Hypothalamus (tissue), 51 donors: ENCODE data around the gene SLC6A6.

Experiments used
- DNase-seq, 51 donors: peaks; one replicate each; lab custom pipeline; 2025; lab: John Stamatoyannopoulos, UW

The SLC6A6 gene

GRCh38 chr3:14415501-14415900, 13.1 kb downstream of the SLC6A6 start:
- no peak for DNase-seq

- no peak for DNase-seq
These were observed 14.0 kb downstream of the SLC6A6 start for GRCh38 chr3:14416453-14416852.

GRCh38 chr3:14418296-14419250, 16.2 kb downstream of the SLC6A6 start:
- DNase-seq: peak in 1 of 51 donors; percentile 16

- no peak for DNase-seq
These were observed 19.9 kb downstream of the SLC6A6 start for GRCh38 chr3:14422016-14422963.

- no peak for DNase-seq
These were observed 20.9 kb downstream of the SLC6A6 start for GRCh38 chr3:14423197-14423743.

- DNase-seq: no peak
These were observed 21.6 kb downstream of the SLC6A6 start for GRCh38 chr3:14423963-14424362.

- no peak for DNase-seq
These were observed 22.5 kb downstream of the SLC6A6 start for GRCh38 chr3:14424711-14425580.

GRCh38 chr3:14425581-14426304, 23.3 kb downstream of the SLC6A6 start:
- DNase-seq: peak in 1 of 51 donors; percentile 35

GRCh38 chr3:14426305-14426620, 23.9 kb downstream of the SLC6A6 start:
- no peak for DNase-seq

- DNase-seq: peak in 3 of 51 donors; percentile 8 to 35 (median 31)
These were observed 26.0 kb downstream of the SLC6A6 start for GRCh38 chr3:14428087-14429033.

- DNase-seq: peak in 5 of 51 donors; percentile 14 to 35 (median 19)
These were observed 26.8 kb downstream of the SLC6A6 start for GRCh38 chr3:14429237-14429636.

GRCh38 chr3:14429640-14430039, 27.2 kb downstream of the SLC6A6 start:
- DNase-seq: no peak

- no peak for DNase-seq
These were observed 27.6 kb downstream of the SLC6A6 start for GRCh38 chr3:14430053-14430452.

GRCh38 chr3:14430706-14431451, 28.5 kb downstream of the SLC6A6 start:
- peak in 11 of 51 donors; percentile 12 to 56 (median 26) for DNase-seq

GRCh38 chr3:14431452-14431916, 29.1 kb downstream of the SLC6A6 start:
- DNase-seq: peak in 2 of 51 donors; percentile 51 to 56

GRCh38 chr3:14431917-14432834, 29.8 kb downstream of the SLC6A6 start:
- DNase-seq: peak in 45 of 51 donors; percentile 19 to 91 (median 70)
